HG03432 (cell line): ENCODE results near the gene GSTT4.
A peak's percentile ranks its signal among the peaks of the same experiment; 100 is the strongest.
"Not testable (repeated sequence)": the region's sequence is repeated elsewhere in the genome, so short reads cannot be mapped to it uniquely, and the experiment has no call there.

Experiments used
- ATAC-seq: cut with Tn5 transposase; IDR thresholded peaks from one replicate; pipeline ENCODE4 v1.9.1; 2021; ENCODE audit warnings: mild to moderate bottlenecking, moderate library complexity; ENCODE audit not compliant: unreplicated experiment

Gene GSTT4

DNA sequence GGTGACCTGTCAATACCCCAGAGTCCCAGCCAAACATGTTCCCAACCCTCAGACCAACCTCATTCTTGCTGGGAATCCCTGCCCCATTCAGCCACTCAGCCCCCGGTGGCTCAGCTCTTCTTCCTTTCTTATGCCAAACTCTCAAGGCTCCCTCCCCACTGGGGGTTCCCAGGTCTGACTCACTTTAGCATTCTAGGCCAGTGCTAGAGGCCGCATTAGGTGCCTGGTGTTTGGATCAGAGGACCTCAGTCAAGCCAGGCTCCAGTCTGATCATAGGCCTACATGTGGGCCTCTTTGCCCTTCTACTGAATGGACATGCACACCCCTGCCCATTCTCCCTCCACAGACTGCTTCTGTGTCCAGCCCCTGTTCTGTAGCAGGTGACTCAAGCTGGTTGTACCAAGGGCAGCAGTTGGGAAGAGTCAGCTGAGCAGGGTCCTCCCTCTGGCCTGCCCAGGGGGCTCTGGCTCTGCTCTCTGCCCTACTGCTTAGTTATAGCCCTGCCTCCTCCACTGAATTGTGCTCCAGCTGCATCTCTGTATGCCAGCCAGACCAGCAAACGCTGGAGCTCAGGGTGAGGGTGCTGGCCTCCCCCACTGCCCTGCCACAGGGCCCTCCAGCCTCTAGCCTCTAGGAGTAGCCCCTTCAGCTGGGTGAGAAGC is 15.5 kb downstream of the GSTT4 start:
- ATAC-seq, result not testable (repeated sequence)

DNA sequence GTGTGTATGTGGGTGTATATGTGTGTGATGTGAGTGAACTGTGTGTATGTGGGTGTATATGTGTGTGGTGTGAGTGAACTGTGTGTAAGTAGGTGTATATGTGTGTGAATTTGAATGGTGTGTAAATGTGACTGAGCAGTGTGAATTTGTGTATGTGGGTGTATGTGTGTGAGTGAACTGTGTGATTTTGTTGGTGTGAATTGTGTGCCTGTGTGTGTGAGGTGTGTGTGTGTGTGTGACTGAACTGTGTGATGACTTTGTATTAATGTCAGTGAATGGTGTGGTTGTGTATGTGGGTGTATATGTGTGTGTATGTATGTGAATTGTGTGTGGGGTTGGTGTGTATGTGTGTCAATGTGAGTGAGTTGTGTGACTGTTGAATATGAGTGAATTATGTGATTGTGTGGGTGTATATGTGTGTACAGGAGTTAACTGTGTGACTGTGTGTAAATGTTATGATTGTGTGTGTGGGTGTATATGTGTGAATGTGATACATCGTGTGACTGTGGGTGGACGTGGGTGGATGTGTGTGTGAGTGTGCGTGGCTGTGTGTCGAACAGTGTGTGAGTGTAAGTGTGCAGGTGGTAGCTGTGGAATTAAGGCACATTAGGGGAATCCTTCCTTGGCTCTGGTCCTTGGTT is 18.6 kb downstream of the GSTT4 start:
- not testable (repeated sequence) for ATAC-seq

DNA sequence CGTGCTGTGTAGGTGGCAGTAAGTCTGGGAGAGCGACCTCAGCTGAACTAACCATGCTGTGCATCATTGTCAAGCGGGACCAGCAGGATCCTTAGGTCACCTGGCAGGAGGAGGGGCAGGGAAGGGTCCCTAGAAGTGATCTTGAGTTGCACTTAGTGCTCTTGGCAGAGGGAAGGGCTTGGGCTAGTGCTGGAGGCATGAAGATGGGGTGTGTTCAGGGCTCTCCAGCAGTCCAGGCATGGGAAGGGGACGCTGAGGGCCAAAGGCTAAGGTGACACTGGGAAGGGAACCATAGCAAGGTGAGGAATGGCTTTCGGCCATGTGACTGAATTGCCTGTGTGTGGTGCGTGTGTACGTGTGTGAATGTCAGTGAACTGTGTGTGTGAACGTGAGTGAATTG is 19.2 kb downstream of the GSTT4 start:
- ATAC-seq, result not testable (repeated sequence)

DNA sequence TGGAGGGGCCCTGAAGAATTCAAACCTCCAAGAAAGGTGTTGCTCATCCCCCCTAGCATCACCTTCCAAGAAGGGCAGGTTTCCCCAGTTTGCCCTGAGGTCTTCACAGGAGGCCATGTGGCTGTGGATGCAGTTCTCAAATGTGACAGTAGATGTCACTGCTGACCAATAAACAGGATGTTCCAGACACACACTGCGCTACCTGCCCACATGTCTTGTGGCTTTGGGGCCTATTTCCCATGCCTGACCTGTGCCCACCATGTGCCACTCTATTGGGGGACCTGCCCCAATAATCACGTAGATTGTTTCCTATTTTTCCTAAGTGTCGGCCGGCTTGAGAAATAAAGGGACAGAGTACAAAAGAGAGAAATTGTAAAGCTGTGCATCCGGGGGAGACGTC is 20.8 kb downstream of the GSTT4 start:
- ATAC-seq, result no peak

DNA sequence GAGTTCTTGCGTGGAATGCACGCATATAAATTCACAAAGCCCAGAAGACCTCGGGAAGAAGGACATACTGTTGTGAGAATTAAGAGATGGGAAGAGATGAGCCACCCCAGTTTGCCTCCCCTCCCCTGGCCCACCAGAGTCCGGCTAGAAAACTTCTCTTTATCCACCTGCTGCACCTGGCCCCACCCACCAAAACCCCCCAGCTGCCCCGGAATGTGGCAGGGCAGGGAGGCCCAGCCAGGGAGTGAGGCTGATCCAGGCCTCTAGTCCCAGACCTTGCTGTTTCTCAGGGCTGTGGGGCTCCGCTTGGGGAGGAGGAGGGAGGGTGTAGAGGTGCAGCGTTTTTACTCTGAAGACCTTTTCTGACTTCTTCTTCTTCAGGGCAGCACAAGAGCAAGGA is 24.7 kb downstream of the GSTT4 start:
- ATAC-seq, result not testable (repeated sequence)

DNA sequence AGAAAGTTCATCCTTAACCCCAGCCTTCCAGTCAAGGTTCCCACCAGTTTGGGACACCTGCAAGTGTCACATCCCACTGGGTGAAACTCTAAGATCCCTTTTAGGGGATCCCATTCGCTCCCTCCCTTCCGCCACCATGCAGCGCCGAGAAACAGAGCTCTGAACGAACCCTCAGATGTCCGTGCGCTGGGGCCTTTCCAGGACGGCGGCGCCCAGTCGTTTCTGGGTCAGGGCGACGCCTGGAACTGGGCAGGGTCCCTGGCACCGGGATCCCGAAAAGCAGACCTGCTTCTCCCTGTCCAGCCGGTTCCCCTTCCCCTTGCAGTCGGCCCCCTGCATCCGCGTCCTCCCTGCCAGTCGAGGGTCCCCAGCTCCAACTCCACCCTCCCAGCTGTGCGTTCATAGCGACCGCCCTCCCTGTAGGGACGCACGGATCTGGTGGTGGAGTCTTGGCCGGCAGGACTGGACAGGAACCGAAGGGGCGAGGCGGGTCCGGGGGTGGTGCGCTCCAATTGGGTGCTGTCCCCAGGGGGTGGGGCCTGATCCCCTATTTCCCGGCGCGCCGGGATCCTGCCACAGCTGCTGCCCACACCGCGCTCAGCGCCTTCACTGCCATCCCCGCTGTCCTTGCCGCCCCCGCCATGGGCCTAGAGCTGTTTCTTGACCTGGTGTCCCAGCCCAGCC is 25.6 kb downstream of the GSTT4 start, which contains the start of gene GSTT2:
Gene GSTT2, plus strand, starts transcription at position 578 of the 684 bp plus-strand sequence.
- ATAC-seq, result not testable (repeated sequence)

DNA sequence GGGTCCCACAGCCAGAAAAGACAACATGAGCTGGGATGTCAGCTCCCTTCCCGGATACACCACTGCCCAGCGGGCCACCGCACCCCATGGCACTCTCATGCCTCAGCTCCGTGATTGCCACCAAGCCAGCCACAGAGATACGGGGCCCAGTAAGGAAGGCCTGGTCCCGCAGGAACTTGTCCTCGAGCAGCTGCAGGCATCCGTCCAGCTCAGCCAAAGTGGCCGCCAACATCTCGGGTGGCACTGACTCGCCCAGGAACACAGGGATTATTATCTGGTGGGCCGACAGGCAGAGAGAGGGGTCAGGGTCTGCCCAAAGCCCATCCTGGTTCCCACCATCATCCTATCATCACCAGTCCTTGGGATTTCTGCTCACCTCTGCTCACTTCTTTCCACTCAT is 27.9 kb downstream of the GSTT4 start:
- ATAC-seq, result not testable (repeated sequence)

DNA sequence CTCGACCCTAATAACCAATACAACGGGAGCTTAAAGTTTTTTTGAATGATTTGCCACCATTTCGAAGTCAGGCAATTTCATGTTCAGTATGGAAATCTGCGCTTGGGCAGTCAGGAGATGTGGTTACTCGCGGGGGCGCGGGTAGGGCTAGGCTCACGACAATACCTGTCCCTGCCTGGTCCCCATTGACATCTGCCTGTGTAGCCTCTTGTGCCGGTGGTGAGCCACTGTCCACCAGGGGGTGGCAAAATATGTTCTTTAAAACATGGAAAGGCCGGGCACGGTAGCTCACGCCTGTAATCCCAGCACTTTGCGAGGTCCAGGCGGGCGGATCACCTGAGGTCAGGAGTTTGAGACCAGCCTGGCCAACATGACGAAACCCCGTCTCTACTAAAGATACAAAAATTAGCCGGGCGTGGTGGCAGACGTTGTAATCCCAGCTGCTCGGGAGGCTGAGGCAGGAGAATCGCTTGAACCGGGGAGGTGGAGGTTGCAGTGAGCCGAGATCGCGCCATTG is 30.4 kb downstream of the GSTT4 start:
- peak; percentile 32 for ATAC-seq

DNA sequence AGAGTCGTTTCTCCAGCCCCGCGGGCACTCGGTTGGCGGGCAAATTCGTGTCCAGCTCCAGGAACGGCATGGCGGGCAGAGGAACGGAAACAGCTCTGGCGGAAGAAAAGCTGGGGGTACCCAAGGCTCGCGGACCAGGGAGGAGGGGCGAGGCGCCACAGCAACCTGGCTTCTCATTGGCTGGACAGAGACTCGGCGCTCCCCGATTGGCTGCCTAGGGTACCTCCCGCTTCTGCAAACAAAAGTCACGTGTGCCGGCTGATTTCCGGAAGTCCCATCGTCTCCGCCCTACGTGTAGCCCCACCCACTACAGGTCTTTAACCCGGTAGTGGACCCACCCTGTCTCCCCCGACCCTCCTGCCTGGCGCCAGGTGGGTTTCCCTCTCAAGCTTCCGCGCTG is 30.9 kb downstream of the GSTT4 start, which contains the start of gene DDT:
Gene DDT, minus strand, starts transcription at position 97 of the 400 bp plus-strand sequence. Its CDS starts 27 bp downstream, at position 70.
- peak; percentile 87 for ATAC-seq

DNA sequence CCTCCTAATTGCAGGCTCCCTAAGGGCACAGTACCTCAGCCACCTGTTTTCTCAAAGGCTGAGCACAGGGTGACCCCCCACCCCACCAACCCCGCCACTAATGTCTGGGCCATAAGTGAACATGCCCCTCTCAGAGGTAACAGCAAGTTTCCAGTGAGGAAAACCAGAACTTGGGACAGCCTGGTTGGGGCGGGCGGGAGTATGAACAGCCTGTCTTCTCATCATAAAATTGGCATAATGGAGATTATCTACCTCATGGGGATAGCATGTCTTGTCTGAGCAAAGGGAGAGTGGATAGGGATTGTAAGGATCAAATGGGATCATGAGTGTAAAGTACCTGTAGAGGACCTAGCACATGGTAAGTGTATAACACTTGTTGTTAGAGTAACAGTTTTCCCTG is 33.3 kb downstream of the GSTT4 start:
- not testable (repeated sequence) for ATAC-seq

DNA sequence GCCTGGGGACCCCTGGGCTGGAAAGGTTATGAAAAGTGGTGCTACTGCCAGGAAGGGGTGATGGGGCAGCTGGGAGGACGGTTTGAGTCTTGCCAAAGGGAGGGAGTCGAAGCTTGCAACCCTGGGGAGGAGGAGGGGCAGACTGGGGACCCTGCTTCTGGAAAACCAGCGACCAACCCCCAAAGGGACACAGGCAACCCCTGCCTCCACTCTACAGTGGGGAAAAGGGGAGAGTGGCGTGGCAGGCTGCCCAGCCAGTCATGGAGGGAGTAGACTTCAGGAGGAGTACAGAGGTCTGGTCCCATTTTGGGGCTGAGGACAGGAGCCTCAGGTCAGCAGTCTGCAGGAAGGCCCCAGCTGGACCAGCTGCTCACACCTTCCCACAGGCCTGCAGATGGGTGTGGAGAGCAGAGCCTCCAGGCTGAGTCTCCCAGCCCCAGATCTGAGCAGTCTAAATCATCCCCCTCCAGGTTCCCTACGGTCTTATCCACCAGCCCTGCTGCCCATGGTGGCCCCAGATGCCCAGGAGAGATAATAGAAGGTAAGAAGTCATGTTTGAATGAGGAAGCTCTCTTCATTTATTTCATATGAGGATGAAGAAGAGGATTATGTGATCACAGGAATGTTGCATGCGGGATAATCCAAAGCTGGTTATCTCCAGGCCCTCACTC is 34.3 kb downstream of the GSTT4 start:
- no peak for ATAC-seq

DNA sequence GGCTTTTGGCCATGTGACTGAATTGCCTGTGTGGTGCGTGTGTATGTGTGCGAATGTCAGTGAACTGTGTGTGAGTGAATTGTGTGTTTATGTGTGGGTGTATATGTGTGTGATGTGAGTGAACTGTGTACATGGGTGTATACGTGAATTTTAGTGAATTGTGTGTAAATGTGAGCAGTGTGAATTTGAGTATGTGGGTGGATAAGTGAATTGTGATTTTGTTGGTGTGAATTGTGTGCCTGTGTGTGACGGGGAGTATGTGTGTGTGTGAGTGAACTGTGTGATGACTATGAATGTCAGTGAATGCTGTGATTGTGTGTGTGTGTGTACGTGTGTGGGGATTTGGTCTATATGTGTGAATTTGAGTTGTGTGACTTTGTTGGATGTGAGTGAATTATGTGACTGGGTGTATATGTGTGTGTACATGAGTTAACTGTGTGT is 35.0 kb downstream of the GSTT4 start:
- no peak for ATAC-seq

DNA sequence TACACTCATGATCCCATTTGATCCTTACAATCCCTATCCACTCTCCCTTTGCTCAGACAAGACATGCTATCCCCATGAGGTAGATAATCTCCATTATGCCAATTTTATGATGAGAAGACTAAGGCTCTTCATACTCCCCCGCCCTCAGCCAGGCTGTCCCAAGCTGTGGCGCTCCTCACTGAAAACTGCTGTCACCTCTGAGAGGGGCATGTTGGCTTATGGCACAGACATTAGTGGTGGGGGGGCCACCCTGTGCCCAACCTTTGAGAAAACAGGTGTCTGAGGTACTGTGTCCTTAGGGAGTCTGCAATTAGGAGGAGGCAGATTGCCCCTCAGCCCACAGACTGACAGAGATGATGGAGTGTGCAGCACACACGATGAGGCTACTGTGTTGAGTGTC is 36.2 kb downstream of the GSTT4 start:
- ATAC-seq, result no peak

DNA sequence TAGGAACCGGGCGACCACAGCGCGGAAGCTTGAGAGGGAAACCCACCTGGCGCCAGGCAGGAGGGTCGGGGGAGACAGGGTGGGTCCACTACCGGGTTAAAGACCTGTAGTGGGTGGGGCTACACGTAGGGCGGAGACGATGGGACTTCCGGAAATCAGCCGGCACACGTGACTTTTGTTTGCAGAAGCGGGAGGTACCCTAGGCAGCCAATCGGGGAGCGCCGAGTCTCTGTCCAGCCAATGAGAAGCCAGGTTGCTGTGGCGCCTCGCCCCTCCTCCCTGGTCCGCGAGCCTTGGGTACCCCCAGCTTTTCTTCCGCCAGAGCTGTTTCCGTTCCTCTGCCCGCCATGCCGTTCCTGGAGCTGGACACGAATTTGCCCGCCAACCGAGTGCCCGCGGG is 38.7 kb downstream of the GSTT4 start, which contains the start of gene DDTL:
Gene DDTL, plus strand, starts transcription at position 321 of the 400 bp plus-strand sequence. Its CDS starts 27 bp downstream, at position 348.
- peak; percentile 89 for ATAC-seq

DNA sequence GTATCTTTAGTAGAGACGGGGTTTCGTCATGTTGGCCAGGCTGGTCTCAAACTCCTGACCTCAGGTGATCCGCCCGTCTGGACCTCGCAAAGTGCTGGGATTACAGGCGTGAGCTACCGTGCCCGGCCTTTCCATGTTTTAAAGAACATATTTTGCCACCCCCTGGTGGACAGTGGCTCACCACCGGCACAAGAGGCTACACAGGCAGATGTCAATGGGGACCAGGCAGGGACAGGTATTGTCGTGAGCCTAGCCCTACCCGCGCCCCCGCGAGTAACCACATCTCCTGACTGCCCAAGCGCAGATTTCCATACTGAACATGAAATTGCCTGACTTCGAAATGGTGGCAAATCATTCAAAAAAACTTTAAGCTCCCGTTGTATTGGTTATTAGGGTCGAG is 39.2 kb downstream of the GSTT4 start:
- not testable (repeated sequence) for ATAC-seq

DNA sequence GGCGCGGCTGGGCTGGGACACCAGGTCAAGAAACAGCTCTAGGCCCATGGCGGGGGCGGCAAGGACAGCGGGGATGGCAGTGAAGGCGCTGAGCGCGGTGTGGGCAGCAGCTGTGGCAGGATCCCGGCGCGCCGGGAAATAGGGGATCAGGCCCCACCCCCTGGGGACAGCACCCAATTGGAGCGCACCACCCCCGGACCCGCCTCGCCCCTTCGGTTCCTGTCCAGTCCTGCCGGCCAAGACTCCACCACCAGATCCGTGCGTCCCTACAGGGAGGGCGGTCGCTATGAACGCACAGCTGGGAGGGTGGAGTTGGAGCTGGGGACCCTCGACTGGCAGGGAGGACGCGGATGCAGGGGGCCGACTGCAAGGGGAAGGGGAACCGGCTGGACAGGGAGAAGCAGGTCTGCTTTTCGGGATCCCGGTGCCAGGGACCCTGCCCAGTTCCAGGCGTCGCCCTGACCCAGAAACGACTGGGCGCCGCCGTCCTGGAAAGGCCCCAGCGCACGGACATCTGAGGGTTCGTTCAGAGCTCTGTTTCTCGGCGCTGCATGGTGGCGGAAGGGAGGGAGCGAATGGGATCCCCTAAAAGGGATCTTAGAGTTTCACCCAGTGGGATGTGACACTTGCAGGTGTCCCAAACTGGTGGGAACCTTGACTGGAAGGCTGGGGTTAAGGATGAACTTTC is 44.0 kb downstream of the GSTT4 start, which contains the start of gene GSTT2B:
Gene GSTT2B, minus strand, starts transcription at position 112 of the 688 bp plus-strand sequence. Its CDS starts 64 bp downstream, at position 48.
- ATAC-seq, result not testable (repeated sequence)

DNA sequence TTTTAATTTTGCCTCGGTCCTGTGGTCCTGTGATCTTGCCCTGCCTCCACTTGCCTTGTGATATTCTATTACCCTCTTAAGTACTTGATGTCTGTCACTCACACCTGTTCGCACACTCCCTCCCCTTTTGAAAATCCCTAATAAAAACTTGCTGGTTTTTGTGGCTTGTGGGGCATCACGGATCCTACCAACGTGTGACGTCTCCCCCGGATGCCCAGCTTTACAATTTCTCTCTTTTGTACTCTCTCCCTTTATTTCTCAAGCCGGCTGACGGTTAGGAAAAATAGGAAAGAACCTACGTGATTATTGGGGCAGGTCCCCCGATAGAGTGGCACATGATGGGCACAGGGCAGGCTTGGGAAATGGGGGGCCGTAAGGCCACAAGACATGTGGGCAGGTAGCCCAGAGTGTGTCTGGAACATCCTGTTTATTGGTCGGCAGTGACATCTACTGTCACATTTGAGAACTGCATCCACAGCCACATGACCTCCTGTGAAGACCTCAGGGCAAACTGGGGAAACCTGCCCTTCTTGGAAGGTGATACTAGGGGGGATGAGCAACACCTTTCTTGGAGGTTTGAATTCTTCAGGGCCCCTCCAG is 48.9 kb downstream of the GSTT4 start:
- ATAC-seq, result not testable (repeated sequence)

DNA sequence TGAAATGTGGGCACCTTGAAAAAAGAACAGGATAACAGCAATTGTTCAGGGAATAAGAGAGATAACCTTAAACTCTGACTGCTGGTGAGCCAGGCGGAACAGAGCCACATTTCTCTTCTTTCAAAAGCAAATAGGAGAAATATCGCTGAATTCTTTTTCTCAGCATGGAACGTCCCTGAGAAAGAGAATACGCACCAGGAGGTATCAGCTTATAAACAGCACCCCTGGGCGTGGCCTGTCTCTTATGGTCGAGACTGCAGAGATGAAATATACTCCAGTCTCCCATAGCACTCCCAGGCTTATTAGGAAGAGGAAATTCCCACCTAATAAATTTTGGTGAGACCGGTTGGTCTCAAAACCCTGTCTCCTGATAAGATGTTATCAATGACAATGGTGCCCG is 49.4 kb downstream of the GSTT4 start:
- not testable (repeated sequence) for ATAC-seq

DNA sequence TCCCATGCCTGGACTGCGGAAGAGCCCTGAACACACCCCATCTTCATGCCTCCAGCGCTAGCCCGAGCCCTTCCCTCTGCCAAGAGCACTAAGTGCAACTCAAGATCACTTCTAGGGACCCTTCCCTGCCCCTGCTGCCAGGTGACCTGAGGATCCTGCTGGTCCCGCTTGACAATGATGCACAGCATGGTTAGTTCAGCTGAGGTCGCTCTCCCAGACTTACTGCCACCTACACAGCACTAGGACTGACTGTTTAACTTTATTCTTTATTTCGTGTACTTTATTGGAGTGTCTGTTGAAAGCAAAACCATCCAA is 50.3 kb downstream of the GSTT4 start:
- ATAC-seq, result not testable (repeated sequence)
